ENCODE data around the gene LAD1. TPM values are rescaled to one million over a fixed set of nuclear protein-coding genes. Genes with fewer than 3 reads are reported as not detected.

LAD1 gene, protein sequence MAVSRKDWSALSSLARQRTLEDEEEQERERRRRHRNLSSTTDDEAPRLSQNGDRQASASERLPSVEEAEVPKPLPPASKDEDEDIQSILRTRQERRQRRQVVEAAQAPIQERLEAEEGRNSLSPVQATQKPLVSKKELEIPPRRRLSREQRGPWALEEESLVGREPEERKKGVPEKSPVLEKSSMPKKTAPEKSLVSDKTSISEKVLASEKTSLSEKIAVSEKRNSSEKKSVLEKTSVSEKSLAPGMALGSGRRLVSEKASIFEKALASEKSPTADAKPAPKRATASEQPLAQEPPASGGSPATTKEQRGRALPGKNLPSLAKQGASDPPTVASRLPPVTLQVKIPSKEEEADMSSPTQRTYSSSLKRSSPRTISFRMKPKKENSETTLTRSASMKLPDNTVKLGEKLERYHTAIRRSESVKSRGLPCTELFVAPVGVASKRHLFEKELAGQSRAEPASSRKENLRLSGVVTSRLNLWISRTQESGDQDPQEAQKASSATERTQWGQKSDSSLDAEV
- total RNA-seq = not detected

DNA sequence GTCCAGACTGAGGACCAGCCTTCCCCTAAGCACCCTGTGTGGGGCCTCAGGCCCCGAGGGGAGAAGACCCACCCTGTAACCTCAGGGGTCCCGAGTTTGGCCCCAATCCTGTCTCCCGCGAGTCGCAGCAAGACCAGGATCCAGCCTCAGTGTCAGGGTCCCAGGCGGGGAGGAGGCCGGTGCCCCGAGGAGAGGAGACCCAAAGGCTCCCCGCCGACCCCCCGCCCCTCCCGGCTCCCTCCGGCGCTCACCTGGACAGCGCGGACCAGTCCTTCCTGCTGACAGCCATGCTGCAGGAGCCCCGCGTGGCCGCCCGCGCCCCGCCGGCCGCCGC, at the start of gene LAD1:
TSS of gene LAD1 (minus strand) at position 307 of the 334 bp plus-strand sequence. CDS start at position 289, 18 bp downstream.
- no peak for DNase-seq (ENCODE audit: low read depth in 2 of 3, low spot score in 2 of 3)

DNA sequence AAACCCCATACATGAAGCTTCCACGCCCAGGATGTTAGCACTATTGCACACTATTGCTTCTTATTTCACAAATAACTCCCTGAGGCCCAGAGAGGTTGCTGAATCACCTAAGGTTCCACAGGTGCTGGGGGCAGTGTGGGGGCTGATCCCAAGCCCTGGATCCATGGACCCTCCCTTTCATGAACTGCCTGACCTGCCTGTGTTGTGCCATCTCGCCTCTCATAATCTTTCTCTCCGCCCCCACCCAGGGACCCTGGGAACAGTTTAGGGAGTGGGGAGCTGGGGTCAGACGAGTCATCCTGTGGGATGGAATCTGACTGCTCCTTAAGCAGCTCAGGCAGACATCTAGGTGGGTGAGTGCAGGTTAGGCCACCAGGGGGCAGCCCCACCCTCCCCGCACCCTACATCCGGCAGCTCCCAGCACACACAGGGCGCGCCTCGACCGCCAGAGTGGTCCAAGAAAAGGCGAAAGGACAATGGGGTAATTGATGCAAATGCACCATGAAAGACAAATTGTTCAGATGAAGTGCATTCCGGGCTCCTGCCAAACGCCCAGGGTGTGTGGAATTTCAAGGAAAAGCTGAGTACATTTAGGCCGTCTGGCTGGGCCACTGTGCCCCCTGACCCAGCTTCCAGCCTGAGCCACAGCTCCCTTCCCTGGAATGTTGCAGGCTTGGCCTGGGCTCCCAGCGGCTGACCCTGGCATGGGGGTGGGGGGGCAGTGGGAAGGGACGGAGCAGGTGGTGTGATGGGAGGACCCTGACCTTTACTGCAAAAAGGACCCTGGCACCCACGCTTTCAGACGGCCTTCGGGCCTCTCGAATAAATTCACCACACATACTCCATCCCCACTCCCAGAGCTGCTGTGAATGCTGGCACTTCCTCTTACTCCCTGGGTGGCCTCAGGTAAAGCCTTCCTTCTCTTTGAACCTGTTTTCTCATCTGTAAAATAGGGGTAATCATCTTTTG, 49.1 kb upstream of the LAD1 start:
- peak; percentile 24 to 71 (median 67) for DNase-seq (ENCODE audit: low read depth in 2 of 3, low spot score in 2 of 3)

DNA sequence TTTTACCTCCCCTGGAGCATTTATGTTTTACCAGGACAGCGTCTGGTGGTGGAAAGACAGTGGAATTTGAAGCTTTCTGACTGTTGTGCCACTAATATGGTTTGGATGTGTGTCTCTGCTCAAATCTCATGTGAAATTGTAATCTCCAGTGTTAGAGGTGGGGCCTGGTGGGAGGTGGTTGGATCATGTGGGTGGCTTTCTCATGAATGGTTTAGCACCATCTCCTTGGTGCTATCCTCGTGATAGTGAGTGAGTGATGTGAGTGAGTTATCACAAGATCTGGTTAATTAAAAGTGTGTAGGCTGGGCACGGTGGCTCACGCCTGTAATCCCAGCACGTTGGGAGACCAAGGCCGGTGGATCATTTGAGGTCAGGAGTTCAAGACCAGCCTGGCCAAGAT, 46.2 kb upstream of the LAD1 start:
- DNase-seq (ENCODE audit: low read depth in 2 of 3, low spot score in 2 of 3) = no peak

DNA sequence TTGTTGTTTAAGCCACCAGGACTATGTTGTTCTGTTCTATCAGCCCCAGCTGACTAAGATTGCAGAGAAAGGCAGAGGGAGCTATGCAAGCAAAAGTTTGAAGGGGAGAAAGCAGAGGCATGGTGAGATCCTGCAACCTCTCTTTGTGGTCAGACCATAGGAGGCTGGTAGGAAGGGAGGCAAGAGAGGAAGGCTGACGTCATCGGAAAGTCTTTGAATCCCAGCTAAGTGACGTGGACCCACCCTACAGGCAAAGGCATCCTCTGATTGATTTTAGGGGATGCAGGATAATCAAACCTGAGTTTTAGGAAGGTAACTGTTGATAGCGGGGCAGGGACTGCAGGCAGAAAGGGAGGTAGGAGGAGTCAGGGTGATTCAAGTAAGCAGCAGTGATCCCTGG, 45.7 kb upstream of the LAD1 start:
- DNase-seq (ENCODE audit: low read depth in 2 of 3, low spot score in 2 of 3) = no peak

DNA sequence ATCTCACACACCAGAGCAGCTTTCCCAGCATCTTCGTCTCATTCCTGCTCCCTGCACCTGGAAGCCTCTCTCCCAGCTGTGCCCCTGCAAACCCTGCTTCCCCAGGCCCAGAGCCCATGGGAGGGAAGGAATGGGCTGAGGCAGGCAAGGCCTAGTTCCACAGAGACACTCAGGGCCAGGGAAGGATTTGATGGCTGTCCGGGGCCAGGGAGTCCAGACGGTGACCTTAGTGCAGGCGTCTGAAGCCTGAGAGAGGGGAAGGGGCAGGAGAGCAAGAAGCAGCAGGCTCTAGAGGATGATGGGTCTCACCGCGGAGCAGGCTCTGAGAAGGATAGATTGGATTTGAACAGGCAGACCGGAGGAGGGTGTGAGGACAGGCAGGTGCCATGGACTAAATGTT, 44.6 kb upstream of the LAD1 start:
- DNase-seq (ENCODE audit: low read depth in 2 of 3, low spot score in 2 of 3) = no peak

DNA sequence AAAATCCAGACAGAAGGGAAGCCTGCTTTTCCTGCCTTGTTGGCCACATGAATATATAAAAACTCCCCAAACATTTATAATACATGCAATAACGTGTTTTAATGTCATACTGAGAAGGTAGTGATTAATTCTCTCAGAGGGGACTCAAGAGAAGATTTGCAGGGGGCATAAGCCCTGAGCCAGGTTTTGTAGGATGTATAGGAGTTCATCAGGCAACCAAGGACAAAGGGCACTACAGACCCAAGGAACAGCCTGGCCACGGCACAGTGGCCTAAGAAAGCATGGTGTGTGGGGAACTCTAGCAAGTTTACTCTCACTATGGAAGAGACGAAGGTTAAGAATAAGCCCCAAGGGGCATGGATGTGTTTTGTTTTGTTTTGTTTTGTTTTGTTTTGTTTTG, 37.8 kb upstream of the LAD1 start:
- DNase-seq (ENCODE audit: low read depth in 2 of 3, low spot score in 2 of 3) = no peak

DNA sequence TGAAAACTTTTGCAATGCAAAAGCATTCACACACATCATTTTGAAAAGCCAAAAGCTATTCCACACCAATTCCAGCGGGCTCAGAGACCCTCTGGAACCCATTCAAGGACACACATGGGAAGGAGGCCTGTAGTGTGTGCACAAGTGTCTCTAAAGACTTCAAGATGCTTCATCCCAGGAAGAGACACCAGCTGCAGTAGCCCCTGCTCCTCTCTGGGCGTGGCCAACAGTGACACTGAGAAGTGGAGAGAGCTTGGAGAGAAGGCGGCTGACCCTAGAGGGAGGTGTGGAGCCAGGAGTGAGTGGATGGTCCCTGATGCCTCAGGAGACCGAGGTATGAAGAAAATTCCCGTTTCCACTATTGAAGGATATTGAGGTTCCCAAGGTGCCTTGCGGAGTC, 37.3 kb upstream of the LAD1 start:
- no peak for DNase-seq (ENCODE audit: low read depth in 2 of 3, low spot score in 2 of 3)

DNA sequence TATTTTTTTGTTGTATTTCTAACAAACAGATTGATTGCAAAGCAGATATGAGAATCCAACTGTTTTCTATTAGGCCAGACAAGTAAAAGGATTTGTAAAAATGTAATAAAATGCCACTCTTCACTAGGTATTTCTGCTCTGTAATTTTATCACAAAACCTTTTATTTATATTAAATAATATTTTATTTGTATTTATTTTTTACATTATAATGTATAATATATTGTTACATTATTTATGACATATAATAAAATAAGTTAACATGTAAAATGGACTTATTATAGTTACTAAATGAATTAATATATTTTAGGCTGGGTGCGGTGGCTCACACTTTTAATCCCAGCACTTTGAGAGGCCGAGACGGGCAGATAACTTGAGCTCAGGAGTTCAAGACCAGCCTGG, 35.1 kb upstream of the LAD1 start:
- DNase-seq (ENCODE audit: low read depth in 2 of 3, low spot score in 2 of 3) = no peak

DNA sequence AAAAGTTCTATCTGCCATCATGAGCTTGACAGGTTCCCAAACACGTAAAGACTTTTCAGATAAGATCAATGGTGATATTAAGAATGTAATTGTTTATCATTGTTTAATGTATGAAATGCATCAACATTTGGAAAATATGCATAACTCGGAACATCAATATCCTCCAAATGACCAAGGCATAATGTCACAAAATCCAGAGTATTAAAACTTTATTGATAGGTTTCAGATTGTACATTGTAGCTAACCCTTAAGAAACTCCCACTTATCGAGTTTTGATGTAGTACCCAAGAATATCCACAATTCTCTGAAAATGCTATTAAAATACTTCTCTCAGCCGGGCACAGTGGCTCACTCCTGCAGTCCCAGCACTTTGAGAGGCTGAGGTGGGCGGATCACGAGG, 34.5 kb upstream of the LAD1 start:
- no peak for DNase-seq (ENCODE audit: low read depth in 2 of 3, low spot score in 2 of 3)

DNA sequence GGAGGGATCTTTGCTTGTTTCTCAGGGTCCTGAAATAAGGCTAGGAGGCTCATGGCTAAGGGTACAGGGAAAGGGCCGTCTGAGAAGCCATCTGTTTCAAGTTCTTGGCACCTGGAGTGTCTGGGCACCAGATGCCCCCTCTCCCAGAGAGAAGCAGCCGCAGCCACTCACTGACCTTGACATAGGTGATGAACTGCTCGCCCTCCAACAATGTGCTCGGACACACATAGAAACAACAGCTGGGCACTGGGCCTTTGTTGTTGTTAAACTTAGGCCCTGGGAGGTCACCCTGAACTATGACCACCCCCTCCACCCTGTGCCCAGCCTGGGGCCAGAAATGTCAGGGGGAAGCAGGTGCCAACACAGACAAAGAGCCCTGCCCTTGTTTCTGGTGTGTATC, 31.7 kb upstream of the LAD1 start:
- DNase-seq (ENCODE audit: low read depth in 2 of 3, low spot score in 2 of 3) = no peak

DNA sequence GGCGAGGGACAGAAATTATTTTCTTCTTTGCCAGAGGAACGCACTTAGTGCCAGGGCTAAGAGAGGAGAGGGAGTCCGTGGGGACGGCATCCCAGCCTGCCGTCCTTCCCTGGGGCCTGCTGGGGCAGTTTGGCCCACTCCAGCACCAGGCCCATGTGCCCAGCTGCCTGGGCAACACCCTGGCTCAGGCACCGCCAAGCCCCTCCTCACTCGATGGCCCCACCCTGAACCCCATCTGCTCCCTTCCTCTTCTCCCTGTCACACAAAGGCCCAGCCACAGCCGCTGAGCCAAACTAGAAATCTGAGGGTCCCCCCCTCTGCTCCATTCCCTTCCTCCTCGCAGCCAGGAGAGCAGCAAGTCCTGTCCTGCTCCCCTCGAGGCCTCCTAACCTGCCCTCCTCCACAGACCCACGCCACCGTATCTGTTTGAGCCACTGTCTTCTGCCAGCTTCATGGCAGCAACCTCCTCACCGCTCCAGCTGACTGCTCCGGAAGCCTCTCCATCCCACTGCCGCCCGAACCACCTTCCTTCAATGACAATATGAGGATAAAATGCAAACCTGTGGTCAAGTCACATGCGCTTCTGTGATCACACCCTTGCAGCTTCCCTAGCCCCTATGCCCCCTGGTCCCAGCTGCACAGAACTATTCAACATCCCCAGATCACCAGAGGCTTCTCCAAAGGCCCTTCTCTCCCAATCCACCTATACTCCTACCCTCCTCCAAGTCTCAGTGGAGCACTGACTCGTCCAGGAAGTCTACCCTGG, 30.8 kb upstream of the LAD1 start:
- no peak for DNase-seq (ENCODE audit: low read depth in 2 of 3, low spot score in 2 of 3)

DNA sequence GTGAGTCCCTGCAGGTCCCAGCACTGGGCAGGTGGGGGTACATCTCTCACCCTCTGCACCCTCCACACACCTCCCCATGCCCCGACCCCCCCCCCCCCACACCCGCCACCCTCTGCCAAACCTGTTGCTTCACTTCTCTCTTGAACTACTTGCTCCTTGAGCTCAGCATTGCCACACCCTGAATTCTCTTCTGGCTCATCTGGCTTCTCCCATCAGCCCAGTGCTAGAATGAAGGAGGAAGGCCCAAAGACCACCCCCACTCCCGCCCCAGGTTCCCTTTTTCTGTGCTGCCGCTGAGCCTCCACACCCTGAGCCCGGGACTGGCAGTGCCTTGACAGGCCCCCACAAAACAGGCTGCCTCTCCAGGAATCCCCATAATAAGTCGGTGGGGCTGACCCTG, 28.8 kb upstream of the LAD1 start:
- no peak for DNase-seq (ENCODE audit: low read depth in 2 of 3, low spot score in 2 of 3)

DNA sequence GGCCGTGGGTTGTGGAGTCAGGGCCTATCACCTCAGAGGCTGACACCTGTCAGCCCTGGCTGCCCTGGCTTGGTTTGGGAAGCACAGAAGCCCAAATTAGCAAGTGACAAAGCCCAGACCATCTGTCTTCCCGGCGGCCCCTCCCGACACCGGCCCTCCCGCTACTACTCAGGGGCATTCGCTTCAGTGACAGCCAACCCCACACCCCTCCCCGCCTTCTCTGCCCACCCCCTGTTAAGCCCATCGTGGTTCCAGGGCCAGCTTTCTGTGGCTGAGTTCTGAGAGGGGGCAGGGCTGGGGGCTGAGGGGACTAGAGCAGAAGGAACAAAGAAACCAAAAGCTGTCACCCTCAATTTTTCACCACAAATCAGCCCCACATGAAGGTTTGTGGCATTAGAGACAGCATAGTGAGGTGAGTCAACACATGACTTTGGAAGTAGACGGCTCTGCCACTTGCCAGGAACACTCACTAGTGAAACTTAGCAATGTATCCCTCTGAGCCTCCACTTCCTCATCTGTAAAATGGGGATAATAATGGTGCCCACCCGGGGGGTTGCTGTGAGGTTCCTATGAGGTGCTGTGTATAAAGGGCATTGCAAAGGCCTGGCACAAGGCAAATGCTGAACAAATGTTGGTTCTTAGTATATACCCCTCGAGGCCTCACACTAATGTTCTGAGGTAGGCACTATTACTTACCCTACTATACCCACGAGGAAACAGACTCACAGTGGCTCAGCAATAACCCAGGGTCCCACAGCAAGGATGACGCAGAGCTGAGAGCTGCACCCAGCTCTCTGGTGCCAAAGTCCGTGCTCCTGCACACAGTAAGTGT, 27.6 kb upstream of the LAD1 start:
- DNase-seq (ENCODE audit: low read depth in 2 of 3, low spot score in 2 of 3) = peak in 2 of 3 donors; percentile 36 to 70

DNA sequence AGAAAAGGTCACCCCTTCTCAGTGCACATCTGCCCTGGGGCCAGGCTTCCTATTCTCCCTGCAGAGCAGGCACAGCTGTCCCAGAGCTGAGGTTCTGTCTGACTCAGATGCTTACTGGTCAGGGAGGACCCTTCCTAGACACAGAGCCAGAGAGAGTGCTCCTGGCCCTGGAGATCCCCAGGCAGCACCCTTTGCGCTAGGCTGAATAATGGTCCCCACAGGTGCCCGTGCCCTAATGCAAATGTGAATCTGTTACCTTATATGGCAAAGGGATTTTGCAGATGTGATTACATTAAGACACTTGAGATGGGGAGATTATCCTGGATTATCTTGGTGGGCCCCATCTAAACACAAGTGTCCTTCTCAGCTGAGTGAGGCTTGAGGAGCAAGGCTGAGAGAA, 25.0 kb upstream of the LAD1 start:
- DNase-seq (ENCODE audit: low read depth in 2 of 3, low spot score in 2 of 3) = no peak

DNA sequence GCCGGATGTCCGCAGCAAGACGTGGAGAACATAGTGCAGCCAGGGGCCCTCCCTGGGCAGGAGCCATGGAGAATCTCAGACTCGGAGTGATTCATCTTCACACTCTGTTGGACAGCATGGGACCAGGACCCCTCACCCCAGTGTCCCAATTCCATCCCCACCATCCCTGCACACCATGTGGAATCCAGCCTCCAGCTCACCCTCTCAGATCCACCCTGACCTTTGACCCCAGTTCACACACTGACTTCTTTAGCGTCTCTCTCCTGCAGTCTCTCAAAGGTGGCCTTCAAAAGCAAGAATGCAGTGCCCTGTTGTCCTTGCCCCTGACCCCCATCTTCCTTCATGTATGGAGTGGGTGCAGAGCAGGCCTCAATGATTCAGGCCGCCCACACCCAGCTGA, 24.5 kb upstream of the LAD1 start:
- no peak for DNase-seq (ENCODE audit: low read depth in 2 of 3, low spot score in 2 of 3)

DNA sequence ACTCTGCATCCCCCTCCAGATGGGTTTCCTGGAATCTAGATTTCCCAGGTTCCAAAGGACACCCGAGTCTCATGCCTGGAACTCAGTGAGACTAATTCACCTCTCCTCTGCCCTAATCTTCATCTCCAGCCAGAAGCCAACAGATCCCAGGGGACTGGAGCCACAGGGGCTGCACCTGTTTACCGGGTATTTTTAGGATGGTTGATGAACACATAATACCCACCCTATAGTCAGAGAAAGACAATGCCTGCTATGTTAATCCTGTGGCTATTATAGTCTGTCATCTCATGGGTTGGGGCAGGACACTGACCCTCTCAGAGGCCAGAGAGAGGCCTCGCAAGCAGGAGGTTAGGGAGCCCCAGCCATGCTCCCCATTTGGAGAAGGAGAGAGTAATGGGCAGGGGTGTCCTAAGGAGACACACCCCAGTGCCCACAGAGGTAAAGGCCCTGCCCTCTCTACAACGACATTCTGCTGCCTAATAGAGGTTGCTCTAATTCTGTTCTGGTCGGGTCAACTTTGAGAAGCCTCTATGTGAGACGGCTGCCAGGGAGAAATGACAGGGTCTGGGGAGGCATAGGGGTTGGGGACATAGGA, 23.4 kb upstream of the LAD1 start:
- no peak for DNase-seq (ENCODE audit: low read depth in 2 of 3, low spot score in 2 of 3)

DNA sequence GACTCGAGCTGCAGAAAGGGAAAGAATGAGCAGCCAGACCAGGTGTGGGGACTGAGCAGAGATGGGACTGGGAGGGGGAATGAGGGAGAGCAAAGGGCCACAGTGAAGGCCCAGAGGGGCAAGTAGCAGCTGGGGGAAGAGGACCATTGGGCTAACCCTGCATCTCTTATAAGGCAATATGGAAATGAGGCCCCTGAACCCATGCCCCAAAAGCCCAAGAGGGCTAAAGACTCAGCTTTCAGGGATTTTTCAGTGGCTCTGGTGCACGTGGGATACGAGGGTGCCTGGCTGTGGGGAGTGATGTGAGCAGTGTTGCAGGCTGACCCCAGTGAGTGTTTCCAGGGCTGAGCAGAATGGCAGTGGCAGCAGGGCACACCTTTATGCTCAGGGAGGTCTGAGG, 22.9 kb upstream of the LAD1 start:
- DNase-seq (ENCODE audit: low read depth in 2 of 3, low spot score in 2 of 3) = no peak

DNA sequence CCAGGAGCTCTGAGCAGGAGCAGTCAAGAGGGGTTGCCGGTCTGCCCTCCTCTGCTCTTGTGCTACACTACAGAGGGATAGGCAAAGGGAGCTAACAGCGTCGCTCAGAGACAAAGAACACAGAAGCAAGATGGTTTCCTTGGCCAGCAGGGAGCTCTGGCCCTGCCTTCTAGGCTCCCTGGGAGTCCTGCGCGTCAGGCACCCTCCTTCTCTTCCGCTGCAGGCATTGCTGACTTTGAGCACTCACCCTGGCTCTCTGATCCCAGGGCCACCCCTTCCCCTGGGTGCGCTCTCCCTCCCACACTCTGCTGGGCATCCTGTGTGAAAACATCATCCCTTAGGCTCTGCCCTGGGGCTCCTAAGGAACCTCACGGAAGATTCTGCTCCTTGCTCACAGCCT, 21.9 kb upstream of the LAD1 start:
- DNase-seq (ENCODE audit: low read depth in 2 of 3, low spot score in 2 of 3) = no peak

DNA sequence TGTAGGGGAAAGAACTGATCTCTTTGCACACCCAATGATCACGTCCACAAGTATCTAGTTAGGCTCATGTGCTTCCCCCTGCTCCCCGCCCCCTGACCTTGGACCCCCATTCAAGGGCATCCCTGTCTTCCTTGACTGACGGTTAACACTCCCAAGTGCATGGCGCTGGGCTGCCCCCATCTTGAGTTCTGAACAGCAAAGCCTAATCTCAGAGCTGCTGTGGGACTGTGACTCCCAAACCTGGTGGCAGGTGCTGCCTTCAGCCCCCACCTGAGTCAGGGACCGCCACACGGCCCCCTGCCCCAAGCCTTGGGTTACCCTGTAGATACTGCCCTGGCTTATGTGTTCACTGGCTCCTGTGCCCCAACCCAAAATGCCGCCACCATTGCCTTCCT, 21.5 kb upstream of the LAD1 start:
- DNase-seq (ENCODE audit: low read depth in 2 of 3, low spot score in 2 of 3) = no peak
